GM12864 (cell line): Measurements from ENCODE around the gene KCNK1.

Experiments
- DNase-seq: peaks from one replicate; pipeline ENCODE4 v3.0.0-alpha.2; 2011; ENCODE audit warnings: low read depth
- H3K4me3 ChIP-seq: 2 replicates; pipeline ENCODE4 v1.5.1; 2011; ENCODE audit warnings: mild to moderate bottlenecking, low read depth, low read length, control low read depth
- TF ChIP-seq, protein P1 (sequence below): IDR thresholded peaks from 2 replicates; pipeline ENCODE4 v1.5.1; 2011; ENCODE audit warnings: low read depth, mild to moderate bottlenecking, moderate library complexity, low read length, control low read depth, inconsistent platforms; ENCODE audit errors: missing control alignments

KCNK1 gene

DNA sequence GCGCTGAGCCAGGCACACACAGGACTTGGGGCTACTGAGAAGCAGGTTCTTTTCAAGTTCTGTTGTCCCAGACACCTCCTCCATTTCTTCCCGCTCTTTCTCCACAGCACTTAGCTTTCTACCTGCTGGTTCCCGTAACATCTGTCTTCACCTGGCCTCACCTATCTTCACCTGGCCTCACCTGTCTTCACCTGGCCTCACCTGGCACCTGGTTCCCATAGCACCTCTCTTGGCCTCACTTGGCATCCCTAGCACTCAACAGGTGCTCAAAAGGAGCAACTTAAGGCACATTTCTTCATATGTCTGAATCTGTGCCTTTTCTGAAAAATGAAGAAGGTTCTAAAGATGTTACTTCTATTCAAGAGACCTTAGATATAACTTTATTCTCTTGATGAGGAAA, 10.4 kb downstream of the KCNK1 start:
- no peak for DNase-seq
- no peak overlapping the region for H3K4me3 ChIP-seq
- TF ChIP-seq, protein P1, sequence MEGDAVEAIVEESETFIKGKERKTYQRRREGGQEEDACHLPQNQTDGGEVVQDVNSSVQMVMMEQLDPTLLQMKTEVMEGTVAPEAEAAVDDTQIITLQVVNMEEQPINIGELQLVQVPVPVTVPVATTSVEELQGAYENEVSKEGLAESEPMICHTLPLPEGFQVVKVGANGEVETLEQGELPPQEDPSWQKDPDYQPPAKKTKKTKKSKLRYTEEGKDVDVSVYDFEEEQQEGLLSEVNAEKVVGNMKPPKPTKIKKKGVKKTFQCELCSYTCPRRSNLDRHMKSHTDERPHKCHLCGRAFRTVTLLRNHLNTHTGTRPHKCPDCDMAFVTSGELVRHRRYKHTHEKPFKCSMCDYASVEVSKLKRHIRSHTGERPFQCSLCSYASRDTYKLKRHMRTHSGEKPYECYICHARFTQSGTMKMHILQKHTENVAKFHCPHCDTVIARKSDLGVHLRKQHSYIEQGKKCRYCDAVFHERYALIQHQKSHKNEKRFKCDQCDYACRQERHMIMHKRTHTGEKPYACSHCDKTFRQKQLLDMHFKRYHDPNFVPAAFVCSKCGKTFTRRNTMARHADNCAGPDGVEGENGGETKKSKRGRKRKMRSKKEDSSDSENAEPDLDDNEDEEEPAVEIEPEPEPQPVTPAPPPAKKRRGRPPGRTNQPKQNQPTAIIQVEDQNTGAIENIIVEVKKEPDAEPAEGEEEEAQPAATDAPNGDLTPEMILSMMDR: no peak

DNA sequence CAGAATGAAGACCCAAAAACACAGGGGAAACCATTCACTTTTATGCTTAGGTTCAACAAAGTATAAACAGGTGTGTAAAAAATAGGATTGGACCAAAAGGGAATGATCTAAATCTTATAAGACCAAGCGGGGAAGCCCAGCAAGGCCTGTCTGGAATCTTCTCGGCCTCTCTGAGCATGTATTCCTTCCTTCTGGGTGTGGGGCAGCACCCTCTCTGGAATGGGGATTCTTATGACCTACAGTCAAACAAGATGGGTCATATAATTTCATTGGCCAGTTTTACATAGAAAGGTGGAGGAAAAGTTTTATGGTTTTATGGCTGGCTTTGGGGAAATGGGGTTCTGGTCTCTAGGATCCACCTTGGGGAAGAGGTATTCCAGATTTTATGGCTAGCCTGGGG, 11.2 kb downstream of the KCNK1 start:
- TF ChIP-seq, protein P1: no peak
- no peak for DNase-seq
- no peak overlapping the region for H3K4me3 ChIP-seq

- TF ChIP-seq, protein P1: no peak
- no peak overlapping the region for H3K4me3 ChIP-seq
- DNase-seq: no peak
These were observed 11.6 kb downstream of the KCNK1 start for GRCh38 chr1:233625510-233625981.

- H3K4me3 ChIP-seq: no peak overlapping the region
- no peak for DNase-seq
- TF ChIP-seq, protein P1: no peak
These were observed 13.5 kb downstream of the KCNK1 start for GRCh38 chr1:233627376-233627775.

DNA sequence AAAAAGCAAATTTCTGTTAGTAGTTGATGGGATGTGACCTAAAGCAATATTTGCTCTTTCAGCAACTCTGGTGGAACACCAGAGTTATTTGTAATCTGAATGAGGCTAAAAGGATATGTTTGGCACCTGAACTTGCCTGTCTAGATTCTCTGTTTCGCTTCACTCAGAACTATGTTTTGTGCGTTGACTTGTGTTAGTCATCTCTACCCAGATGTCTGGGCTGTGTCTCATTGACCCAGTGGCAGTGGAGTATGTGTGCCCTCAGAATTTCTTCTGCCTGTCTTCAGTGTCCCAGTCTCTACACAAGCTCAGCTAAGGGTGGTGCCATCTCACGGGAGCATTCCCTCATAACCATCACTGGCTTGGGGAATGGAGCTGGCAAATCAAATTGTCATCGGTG, 13.9 kb downstream of the KCNK1 start:
- H3K4me3 ChIP-seq: no peak overlapping the region
- TF ChIP-seq, protein P1: no peak
- peak; percentile 33 for DNase-seq

DNA sequence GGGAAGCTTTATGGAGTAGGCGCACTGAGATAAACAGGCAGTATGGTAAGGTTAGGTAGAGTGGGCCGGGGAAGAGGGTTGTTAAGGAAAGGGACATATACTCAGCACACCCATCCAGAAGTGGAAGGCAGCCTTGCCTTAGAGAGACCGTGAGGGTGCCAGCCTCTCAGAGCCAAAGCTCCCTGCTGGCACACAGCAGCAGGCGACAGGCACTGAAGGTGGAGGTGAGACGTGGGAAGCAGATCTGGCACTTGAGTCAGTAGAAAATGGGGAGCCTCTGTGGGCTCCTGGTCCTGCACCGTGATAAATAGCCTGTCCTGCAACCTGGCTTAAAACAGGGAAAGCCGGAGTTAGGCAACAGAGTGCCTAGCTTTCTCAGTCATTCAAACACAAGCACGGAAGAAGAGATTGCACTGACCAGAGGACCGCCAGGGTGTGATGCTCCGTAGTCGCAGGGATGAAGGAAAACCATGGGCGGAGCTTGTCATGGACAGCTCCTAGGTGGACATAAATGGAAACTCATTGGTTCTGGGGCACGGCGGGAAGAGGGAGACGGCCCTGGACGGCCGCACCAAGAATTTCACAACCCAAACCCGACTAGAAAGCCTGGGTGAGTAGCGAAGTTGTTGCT, 15.5 kb downstream of the KCNK1 start:
- TF ChIP-seq, protein P1: no peak

GRCh38 chr1:233631810-233632405, 18.0 kb downstream of the KCNK1 start:
- TF ChIP-seq, protein P1: no peak
- DNase-seq: no peak

More for the DNA sequence above, 15.5 kb downstream of the KCNK1 start:
- no peak overlapping the region for H3K4me3 ChIP-seq
- no peak for DNase-seq

More at GRCh38 chr1:233631810-233632405, 18.0 kb downstream of the KCNK1 start:
- H3K4me3 ChIP-seq: no peak overlapping the region
